ENCODE data around the gene MPL.

GRCh38 chr1:43366179-43366578 is 28.6 kb downstream of the MPL start:
- TF ChIP-seq CTCF (IDR thresholded peaks at IDR 0.05) (no peak), POLR2A (IDR thresholded peaks at IDR 0.05) (peak in 1 of 2 donors; percentile 71), POLR2AphosphoS5 (IDR thresholded peaks at IDR 0.05) (no peak), EP300 (IDR thresholded peaks at IDR 0.05) (no peak)
